Ascending aorta (tissue), 2 donors: ENCODE data around the gene ALKBH5. TPM values are rescaled to one million over a fixed set of nuclear protein-coding genes. Genes with fewer than 3 reads are reported as not detected.

Experiments
- DNase-seq, 2 donors: peaks; one replicate each; pipeline ENCODE4 v3.0.0-alpha.2; 2019; ENCODE audit warnings: low spot score in 2 of 2
- H3K27ac ChIP-seq, 2 donors: fragments of 200-600 bp; sonication (generic); one replicate each; pipeline ENCODE4 v1.5.1; 2016 to 2017; ENCODE audit warnings: mild to moderate bottlenecking in 1 of 2
- H3K27me3 ChIP-seq: fragments of 200-600 bp; sonication (generic); one replicate; pipeline ENCODE4 v1.5.1; 2017
- H3K36me3 ChIP-seq, 2 donors: fragments of 200-600 bp; sonication (generic); one replicate each; pipeline ENCODE4 v1.5.1; 2016
- H3K4me1 ChIP-seq, 2 donors: fragments of 200-600 bp; sonication (generic); one replicate each; pipeline ENCODE4 v1.5.1; 2016 to 2017; ENCODE audit warnings: mild to moderate bottlenecking in 1 of 2
- H3K4me3 ChIP-seq, 2 donors: fragments of 200-600 bp; sonication (generic); one replicate each; pipeline ENCODE4 v1.5.1; 2016 to 2017; ENCODE audit warnings: mild to moderate bottlenecking in 1 of 2
- H3K9me3 ChIP-seq, 2 donors: fragments of 200-600 bp; sonication (generic); one replicate each; pipeline ENCODE4 v1.5.1; 2016
- intact Hi-C: fragments of 100-400 bp; cut with DNase I; formaldehyde crosslinking; loops from one replicate; pipeline ENCODE4 v1.15.1; 2023
- total RNA-seq: library from RNA; depleted of rRNA; stranded (reverse); fragments of >200 nt; gene quantifications from one replicate; pipeline ENCODE4 v1.1.0, GENCODE V29; 2016
- TF ChIP-seq, protein P1 (sequence below), 3 experiments: fragments of 200-600 bp in 2 of 3; fragments of 450-650 bp in 1 of 3; sonication (generic) in 2 of 3; IDR thresholded peaks; one replicate each; pipeline ENCODE4 v1.5.1; 2016 to 2019; ENCODE audit warnings: antibody characterized with exemption in 3 of 3, mild to moderate bottlenecking in 1 of 3, moderate library complexity in 1 of 3

Gene ALKBH5
- total RNA-seq, 1 donor from 2014 or later, result 73.4 TPM

DNA sequence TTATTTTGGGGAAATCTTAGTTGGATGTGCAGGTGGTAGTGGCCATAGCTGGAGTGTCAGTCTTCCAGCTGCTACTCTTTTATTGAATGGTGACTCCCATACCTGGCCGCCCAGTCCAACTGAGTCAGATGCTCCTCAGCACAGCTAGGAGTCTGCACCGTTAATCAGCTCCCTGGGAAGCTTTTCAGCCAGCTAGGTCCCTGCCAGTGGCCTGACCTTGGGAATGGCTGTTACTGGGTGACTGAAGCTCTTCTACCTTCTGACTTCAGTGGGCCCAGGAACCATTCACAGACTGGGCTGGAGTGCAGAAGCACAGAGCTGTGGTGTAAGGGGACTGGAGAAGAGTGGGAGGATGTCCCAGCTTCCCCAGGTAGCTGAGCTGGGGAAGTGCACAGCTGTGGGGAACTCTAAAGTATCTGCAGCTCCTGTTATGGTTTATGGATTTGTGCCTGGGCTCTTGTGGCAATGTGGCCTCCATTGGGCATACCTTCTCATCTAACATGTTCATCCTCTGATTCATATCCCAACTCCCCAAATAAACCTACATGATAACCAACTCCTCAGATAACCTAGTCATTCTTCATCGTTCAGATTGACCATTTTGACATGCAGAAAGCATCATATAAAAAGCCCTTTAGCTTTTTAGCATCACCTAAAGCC lies 14.0 kb downstream of the ALKBH5 start:
- no peak for DNase-seq
- H3K4me1 ChIP-seq, result peaks cover 5 to 15% of the 10 kb centered on the region in 2 donors
- H3K9me3 ChIP-seq, result no peaks in the 10 kb centered on the region
- no peak overlapping the region for H3K4me3 ChIP-seq
- no peaks in the 10 kb centered on the region for H3K27me3 ChIP-seq
- intact Hi-C loops, result no loop called here
- TF ChIP-seq, protein P1, sequence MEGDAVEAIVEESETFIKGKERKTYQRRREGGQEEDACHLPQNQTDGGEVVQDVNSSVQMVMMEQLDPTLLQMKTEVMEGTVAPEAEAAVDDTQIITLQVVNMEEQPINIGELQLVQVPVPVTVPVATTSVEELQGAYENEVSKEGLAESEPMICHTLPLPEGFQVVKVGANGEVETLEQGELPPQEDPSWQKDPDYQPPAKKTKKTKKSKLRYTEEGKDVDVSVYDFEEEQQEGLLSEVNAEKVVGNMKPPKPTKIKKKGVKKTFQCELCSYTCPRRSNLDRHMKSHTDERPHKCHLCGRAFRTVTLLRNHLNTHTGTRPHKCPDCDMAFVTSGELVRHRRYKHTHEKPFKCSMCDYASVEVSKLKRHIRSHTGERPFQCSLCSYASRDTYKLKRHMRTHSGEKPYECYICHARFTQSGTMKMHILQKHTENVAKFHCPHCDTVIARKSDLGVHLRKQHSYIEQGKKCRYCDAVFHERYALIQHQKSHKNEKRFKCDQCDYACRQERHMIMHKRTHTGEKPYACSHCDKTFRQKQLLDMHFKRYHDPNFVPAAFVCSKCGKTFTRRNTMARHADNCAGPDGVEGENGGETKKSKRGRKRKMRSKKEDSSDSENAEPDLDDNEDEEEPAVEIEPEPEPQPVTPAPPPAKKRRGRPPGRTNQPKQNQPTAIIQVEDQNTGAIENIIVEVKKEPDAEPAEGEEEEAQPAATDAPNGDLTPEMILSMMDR (IDR thresholded peaks at IDR 0.05), result no peak
- H3K36me3 ChIP-seq, result peaks cover 50 to 70% of the 10 kb centered on the region in 2 donors
- no peak overlapping the region for H3K27ac ChIP-seq

DNA sequence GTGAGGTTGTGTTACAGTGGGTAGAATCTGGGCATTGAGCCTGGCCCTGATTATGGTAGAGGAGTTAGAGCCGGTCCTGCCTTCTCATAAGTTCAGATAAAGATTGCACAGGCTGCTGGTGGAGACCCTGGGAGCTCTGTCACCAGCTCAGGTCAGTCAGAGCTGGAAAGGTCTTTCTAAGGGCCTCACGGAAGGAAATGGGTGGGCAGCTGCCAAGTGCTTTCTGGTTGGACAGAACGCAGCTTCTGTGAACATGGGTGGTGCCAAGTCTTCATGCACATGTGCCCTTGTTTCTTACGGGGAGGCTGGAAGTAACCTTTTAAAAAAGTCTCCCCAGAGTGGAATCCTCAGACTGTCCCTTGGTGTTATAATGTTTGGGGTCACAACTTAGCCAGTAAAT lies 14.9 kb downstream of the ALKBH5 start:
- Histone ChIP-seq H3K4me1 (peaks cover 5 to 15% of the 10 kb centered on the region in 2 donors), H3K4me3 (no peak overlapping the region), H3K27ac (no peak overlapping the region), H3K9me3 (no peaks in the 10 kb centered on the region), H3K36me3 (peaks cover 50 to 79% of the 10 kb centered on the region in 2 donors), H3K27me3 (no peaks in the 10 kb centered on the region)
- TF ChIP-seq, protein P1 (IDR thresholded peaks at IDR 0.05), result no peak
- intact Hi-C loops, result no loop called here
- DNase-seq, result no peak

DNA sequence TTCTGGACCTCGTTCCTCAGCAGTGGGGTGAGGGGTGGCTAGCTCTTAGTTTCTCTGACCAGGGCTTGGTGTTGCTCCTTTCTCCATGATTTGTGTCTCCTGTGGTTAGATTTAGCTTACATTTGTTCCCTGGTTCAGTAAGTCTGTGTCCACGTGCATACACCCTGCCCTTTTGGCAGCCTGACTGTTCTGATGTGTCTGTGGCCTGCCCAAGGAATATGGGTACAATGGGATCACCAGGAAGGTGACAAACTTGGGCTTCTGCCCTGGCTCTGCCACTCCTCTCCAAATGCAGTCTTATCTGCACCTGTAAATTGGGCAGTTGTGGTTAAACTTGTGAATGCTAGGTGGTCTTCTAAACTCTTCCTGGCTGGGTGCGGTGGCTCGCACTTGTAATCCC lies 17.5 kb downstream of the ALKBH5 start:
- H3K27me3 ChIP-seq, result no peaks in the 10 kb centered on the region
- H3K4me1 ChIP-seq, result peaks cover 5 to 15% of the 10 kb centered on the region in 2 donors
- DNase-seq, result no peak
- H3K9me3 ChIP-seq, result no peaks in the 10 kb centered on the region
- TF ChIP-seq, protein P1 (IDR thresholded peaks at IDR 0.05), result no peak
- H3K27ac ChIP-seq, result no peak overlapping the region
- H3K36me3 ChIP-seq, result peaks cover 47 to 75% of the 10 kb centered on the region in 2 donors
- intact Hi-C loops, result no loop called here
- H3K4me3 ChIP-seq, result no peak overlapping the region

DNA sequence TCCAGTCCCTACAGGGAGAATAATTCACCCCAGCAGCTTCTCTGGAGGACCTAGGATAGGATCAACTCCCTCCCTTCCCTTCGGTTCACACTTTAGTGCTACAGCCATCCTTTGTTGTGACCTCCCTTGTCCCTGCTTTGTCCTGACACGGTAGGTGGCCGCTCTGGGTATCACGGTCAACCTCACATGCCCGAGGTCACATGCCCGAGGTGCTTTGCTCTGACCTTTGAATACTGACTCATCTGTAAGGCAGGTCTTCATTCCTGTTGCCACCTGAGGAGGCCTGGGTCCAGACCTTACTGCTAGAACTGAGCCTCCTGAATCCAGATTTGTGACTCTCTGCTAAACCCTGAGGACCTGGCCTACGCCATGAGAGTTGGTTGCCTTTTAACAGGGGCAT lies 19.7 kb downstream of the ALKBH5 start:
- Histone ChIP-seq H3K4me3 (no peak overlapping the region), H3K9me3 (no peaks in the 10 kb centered on the region), H3K4me1 (peaks cover 0 to 8% of the 10 kb centered on the region in 2 donors), H3K27me3 (no peaks in the 10 kb centered on the region), H3K36me3 (peaks cover 47 to 75% of the 10 kb centered on the region in 2 donors), H3K27ac (no peak overlapping the region)
- TF ChIP-seq, protein P1 (IDR thresholded peaks at IDR 0.05), result no peak
- DNase-seq, result no peak
- intact Hi-C loops, result no loop called here

DNA sequence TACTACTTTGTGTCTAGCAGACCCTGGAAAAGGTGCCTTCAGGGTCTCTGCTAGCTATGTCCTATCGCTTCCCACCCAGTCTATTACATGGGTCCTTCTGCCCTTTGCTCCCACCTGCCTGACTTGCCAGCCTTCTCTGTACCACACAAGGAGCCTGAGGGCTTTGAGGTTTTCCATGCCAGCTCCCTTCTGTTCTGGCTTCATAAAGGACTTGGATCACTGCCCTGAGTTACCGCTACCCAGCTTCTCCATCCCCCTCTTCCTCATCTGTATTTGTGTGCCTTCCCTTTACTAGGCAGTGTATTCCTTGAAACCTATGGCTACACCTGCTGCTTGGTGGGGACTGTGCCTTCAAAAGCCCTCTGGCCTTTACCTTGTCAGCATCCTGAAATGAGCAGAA lies 22.2 kb downstream of the ALKBH5 start:
- H3K4me1 ChIP-seq, result no peaks in the 10 kb centered on the region
- no peaks in the 10 kb centered on the region for H3K27me3 ChIP-seq
- intact Hi-C loops, result no loop called here
- TF ChIP-seq, protein P1 (IDR thresholded peaks at IDR 0.05), result no peak
- no peak overlapping the region for H3K27ac ChIP-seq
- peaks cover 68 to 88% of the 10 kb centered on the region in 2 donors for H3K36me3 ChIP-seq
- no peak overlapping the region for H3K4me3 ChIP-seq
- no peaks in the 10 kb centered on the region for H3K9me3 ChIP-seq
- DNase-seq, result no peak
